Measurements from ENCODE around the gene USP31.
A peak's percentile ranks its signal among the peaks of the same experiment; 100 is the strongest.

USP31 gene, protein sequence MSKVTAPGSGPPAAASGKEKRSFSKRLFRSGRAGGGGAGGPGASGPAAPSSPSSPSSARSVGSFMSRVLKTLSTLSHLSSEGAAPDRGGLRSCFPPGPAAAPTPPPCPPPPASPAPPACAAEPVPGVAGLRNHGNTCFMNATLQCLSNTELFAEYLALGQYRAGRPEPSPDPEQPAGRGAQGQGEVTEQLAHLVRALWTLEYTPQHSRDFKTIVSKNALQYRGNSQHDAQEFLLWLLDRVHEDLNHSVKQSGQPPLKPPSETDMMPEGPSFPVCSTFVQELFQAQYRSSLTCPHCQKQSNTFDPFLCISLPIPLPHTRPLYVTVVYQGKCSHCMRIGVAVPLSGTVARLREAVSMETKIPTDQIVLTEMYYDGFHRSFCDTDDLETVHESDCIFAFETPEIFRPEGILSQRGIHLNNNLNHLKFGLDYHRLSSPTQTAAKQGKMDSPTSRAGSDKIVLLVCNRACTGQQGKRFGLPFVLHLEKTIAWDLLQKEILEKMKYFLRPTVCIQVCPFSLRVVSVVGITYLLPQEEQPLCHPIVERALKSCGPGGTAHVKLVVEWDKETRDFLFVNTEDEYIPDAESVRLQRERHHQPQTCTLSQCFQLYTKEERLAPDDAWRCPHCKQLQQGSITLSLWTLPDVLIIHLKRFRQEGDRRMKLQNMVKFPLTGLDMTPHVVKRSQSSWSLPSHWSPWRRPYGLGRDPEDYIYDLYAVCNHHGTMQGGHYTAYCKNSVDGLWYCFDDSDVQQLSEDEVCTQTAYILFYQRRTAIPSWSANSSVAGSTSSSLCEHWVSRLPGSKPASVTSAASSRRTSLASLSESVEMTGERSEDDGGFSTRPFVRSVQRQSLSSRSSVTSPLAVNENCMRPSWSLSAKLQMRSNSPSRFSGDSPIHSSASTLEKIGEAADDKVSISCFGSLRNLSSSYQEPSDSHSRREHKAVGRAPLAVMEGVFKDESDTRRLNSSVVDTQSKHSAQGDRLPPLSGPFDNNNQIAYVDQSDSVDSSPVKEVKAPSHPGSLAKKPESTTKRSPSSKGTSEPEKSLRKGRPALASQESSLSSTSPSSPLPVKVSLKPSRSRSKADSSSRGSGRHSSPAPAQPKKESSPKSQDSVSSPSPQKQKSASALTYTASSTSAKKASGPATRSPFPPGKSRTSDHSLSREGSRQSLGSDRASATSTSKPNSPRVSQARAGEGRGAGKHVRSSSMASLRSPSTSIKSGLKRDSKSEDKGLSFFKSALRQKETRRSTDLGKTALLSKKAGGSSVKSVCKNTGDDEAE (N-terminal part only)

DNA sequence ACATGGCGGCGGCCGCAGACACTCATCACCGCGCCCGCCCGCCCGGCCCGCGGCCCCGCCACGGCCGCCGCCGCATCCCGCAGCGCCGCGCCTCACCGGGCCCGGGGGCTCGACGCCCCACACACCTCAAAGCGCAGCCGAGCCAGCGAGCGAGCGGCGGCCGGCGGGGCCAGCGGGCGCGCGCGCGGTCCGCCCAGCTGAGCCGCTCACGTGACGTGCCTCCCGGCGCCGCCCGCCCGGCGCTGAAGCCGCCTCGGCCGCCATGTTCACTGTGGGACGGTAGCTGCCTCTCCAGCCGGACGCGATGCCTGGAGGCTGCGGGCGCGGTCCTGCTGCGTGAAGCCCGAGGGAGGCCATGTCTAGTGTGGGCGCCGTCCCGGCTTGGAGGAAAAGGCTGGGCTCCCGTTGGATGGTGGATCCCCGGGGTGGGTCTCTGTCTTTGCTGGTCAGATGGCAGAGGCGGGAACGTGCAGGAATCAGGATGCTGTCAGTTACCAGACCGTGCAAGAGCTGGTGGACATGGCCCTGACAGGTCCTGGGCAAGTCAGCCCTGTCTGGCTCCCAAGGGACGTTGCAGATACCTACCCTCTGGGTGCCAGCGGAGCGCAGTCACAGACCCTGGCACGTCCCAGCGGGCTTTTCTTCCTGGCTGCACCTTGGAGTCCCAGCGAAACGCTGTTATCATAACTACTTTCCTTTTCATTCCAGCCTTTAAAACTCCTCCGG is at the start of gene USP31:
Gene USP31, minus strand, starts transcription at position 186 of the 726 bp plus-strand sequence. Its CDS starts 182 bp downstream, at position 4.
- DNase-seq (ENCODE audit: low spot score) = peak; percentile 94
- in situ Hi-C loops (cut with MboI; ENCODE audit: low sequenced_read_pairs, unreplicated experiment) = no loop called here
- TF ChIP-seq, protein P1, sequence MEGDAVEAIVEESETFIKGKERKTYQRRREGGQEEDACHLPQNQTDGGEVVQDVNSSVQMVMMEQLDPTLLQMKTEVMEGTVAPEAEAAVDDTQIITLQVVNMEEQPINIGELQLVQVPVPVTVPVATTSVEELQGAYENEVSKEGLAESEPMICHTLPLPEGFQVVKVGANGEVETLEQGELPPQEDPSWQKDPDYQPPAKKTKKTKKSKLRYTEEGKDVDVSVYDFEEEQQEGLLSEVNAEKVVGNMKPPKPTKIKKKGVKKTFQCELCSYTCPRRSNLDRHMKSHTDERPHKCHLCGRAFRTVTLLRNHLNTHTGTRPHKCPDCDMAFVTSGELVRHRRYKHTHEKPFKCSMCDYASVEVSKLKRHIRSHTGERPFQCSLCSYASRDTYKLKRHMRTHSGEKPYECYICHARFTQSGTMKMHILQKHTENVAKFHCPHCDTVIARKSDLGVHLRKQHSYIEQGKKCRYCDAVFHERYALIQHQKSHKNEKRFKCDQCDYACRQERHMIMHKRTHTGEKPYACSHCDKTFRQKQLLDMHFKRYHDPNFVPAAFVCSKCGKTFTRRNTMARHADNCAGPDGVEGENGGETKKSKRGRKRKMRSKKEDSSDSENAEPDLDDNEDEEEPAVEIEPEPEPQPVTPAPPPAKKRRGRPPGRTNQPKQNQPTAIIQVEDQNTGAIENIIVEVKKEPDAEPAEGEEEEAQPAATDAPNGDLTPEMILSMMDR (IDR thresholded peaks at IDR 0.05; ENCODE audit: borderline replicate concordance, control extremely low read depth, extremely low read depth, insufficient read depth, missing control alignments) = no peak

DNA sequence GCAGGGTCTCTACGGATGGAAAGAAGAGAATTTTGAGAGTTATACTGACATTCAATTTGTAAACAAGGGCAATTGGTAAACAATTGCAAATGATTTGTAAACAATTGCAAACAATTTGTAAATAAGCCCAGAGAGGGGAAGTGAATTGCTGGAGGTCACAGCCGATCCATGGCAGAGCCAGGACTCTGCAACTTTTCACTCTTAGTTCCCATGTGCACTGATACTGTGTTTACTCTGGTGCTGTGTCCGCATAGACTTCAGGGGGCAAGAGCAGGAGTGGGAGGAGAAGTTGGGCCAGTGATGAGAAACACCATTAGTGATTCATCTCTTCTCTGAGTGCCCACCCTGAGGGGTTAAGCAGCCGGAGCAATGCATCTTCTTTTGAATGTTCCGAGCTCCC is 47.3 kb upstream of the USP31 start:
- DNase-seq (ENCODE audit: low spot score) = no peak
- in situ Hi-C loops (cut with MboI; ENCODE audit: low sequenced_read_pairs, unreplicated experiment) = no loop called here
- TF ChIP-seq, protein P1 (IDR thresholded peaks at IDR 0.05; ENCODE audit: borderline replicate concordance, control extremely low read depth, extremely low read depth, insufficient read depth, missing control alignments) = no peak

DNA sequence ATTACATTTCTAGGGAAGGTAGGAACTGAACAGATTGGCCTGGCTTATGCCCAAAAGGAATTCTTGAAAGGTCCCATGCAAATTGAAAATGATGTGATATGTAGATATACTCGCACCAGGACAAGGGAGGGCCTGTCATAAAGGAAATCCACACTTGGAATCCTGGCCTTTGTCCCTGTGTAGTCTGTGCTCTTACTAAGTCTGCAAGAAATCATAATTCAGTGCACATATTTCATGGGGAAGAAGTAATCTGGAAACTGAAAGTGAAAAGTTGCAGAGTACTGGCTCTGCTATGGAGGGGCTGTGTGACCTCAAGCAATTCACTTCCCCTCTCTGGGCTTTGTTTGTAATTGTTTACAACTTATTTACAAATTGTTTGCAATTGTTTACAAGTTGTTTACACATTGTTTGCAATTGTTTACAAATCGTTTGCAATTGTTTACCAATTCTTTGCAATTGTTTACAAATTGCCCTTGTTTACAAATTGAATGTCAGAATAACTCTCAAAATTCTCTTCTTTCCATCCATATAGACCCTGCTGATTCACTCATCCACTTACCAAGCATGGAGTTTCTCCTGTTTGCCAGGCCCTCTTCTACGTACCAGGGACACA is 46.2 kb upstream of the USP31 start:
- DNase-seq (ENCODE audit: low spot score) = no peak
- TF ChIP-seq, protein P1 (IDR thresholded peaks at IDR 0.05; ENCODE audit: borderline replicate concordance, control extremely low read depth, extremely low read depth, insufficient read depth, missing control alignments) = no peak
- in situ Hi-C loops (cut with MboI; ENCODE audit: low sequenced_read_pairs, unreplicated experiment) = no loop called here

DNA sequence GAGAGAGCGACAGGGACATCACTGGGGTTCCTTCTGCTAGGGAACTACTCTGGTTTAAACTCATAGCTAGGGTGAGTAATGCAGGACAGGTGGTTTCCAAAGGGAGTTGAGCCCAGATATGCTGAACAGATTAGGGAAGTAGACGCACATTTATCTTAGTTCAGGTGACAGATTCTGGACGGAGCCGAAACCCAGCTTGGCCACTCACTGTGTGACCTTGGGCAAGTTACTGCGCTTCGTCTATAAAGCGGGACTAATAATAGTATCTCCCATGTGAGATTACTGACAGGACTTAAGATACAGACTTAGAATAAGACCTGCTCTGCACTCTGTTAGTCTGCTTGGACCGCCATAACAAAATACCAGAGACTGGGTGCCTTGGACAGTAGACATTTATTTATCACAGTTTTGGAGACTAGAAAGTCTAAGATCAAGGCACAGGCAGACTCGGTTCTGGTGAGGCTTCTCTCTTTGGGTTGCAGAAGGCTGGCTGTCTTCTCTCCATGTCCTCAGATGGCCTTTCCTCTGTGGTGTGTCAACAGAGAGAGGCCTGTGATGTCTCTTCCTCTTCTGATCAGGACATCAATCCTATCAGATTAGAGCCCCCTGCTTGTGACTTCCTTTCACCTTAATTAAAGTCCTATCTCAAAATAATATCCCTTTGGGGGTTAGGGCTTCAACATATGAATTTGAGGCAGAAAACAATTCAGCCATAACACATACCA is 45.4 kb upstream of the USP31 start:
- in situ Hi-C loops (cut with MboI; ENCODE audit: low sequenced_read_pairs, unreplicated experiment) = no loop called here
- no peak for DNase-seq (ENCODE audit: low spot score)
- TF ChIP-seq, protein P1 (IDR thresholded peaks at IDR 0.05; ENCODE audit: borderline replicate concordance, control extremely low read depth, extremely low read depth, insufficient read depth, missing control alignments) = no peak

DNA sequence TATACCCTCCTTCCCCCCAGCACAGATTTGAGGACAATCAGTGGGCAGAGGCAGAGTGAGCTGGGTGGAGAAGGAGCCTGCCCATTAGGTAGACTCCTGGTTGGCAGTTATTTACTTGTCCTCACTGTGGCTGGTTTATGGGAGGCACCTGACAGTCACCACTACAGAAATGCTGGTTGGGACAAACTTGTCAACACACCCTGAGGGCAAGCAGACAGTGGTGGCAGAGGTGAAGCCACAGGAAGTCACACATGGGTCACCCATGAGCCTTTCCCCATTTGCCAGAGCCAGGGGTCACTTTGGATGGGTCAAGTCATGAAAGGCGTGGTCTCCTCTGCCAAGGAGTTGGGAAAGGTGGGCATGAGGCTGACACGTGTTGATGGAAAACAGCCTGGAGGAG is 39.7 kb upstream of the USP31 start:
- TF ChIP-seq, protein P1 (IDR thresholded peaks at IDR 0.05; ENCODE audit: borderline replicate concordance, control extremely low read depth, extremely low read depth, insufficient read depth, missing control alignments) = no peak
- in situ Hi-C loops (cut with MboI; ENCODE audit: low sequenced_read_pairs, unreplicated experiment) = no loop called here
- no peak for DNase-seq (ENCODE audit: low spot score)

Data from GM13976 (cell line).